PC-9 (cell line): ENCODE results near the gene SLFN12. TPM values are rescaled to one million over a fixed set of nuclear protein-coding genes. Genes with fewer than 3 reads are reported as not detected.

Experiments
- BruUV-seq: library from RNA; stranded (reverse); fragments of 400-500 nt; replicated peaks from 2 replicates; lab custom pipeline; 2021; lab: Mats Ljungman, UMichigan
- CTCF ChIA-PET: fragments of 300-600 bp; sonication (Branson Sonifier 250); formaldehyde crosslinking; loops from one replicate; lab custom pipeline; 2022; ENCODE audit warnings: antibody characterized with exemption; lab: Charles Lee
- POLR2A ChIA-PET: fragments of 300-600 bp; sonication (Branson Sonifier 250); formaldehyde crosslinking; loops from one replicate; lab custom pipeline; 2022; ENCODE audit warnings: antibody characterized with exemption; ENCODE audit not compliant: unreplicated experiment; lab: Charles Lee
- DNase-seq, 2 experiments: peaks; one replicate each; pipeline versions ENCODE4 v3.0.0 to v3.0.0-alpha.2; 2015 to 2022; ENCODE audit warnings: mixed read lengths in 1 of 2
- H2AFZ ChIP-seq: fragments of 200-600 bp; sonication (generic); 2 replicates; pipeline ENCODE4 v1.8.1; 2017; ENCODE audit warnings: antibody characterized with exemption
- H3F3A ChIP-seq: fragments of 200-600 bp; sonication (generic); 2 replicates; pipeline ENCODE4 v1.8.1; 2017; ENCODE audit warnings: antibody characterized with exemption, mild to moderate bottlenecking, low read depth; ENCODE audit not compliant: insufficient read depth
- H3K27ac ChIP-seq: fragments of 200-600 bp; sonication (generic); 2 replicates; pipeline ENCODE4 v1.6.1; 2016; ENCODE audit warnings: mixed run types
- H3K27me3 ChIP-seq: fragments of 200-600 bp; sonication (generic); 2 replicates; pipeline ENCODE4 v1.6.1; 2016; ENCODE audit warnings: low read depth, mixed run types; ENCODE audit not compliant: insufficient read depth
- H3K36me3 ChIP-seq: fragments of 200-600 bp; sonication (generic); 2 replicates; pipeline ENCODE4 v1.6.1; 2016; ENCODE audit warnings: low read depth, mixed run types
- H3K4me1 ChIP-seq: fragments of 200-600 bp; sonication (generic); replicated peaks from 2 replicates; pipeline ENCODE4 v1.6.1; 2016; ENCODE audit warnings: mixed run types; ENCODE audit not compliant: insufficient read depth
- H3K4me2 ChIP-seq: fragments of 200-600 bp; sonication (generic); 2 replicates; pipeline ENCODE4 v1.6.1; 2017; ENCODE audit warnings: mixed run types
- H3K4me3 ChIP-seq: fragments of 200-600 bp; sonication (generic); 2 replicates; pipeline ENCODE4 v1.6.1; 2016; ENCODE audit warnings: mixed run types
- H3K79me2 ChIP-seq: fragments of 200-600 bp; sonication (generic); 2 replicates; pipeline ENCODE4 v1.6.1; 2017; ENCODE audit warnings: low read depth, mixed run types
- H3K9me2 ChIP-seq: fragments of 200-600 bp; sonication (generic); 2 replicates; pipeline ENCODE4 v1.8.1; 2017; ENCODE audit warnings: mild to moderate bottlenecking; ENCODE audit not compliant: insufficient read depth
- H3K9me3 ChIP-seq: fragments of 200-600 bp; sonication (generic); 2 replicates; pipeline ENCODE4 v1.8.1; 2016; ENCODE audit warnings: low read depth; ENCODE audit not compliant: insufficient read depth
- H4K20me1 ChIP-seq: fragments of 200-600 bp; sonication (generic); 2 replicates; pipeline ENCODE4 v1.8.1; 2017; ENCODE audit not compliant: insufficient read depth
- CTCF ChIP-seq: fragments of 200-600 bp; sonication (generic); conservative IDR thresholded peaks from 2 replicates; pipeline ENCODE4 v1.6.1; 2017; ENCODE audit warnings: mixed run types, antibody characterized with exemption, mild to moderate bottlenecking, moderate library complexity
- EZH2 ChIP-seq: fragments of 200-600 bp; sonication (generic); IDR thresholded peaks from 2 replicates; pipeline ENCODE4 v1.8.0; 2017; ENCODE audit warnings: antibody characterized with exemption, low read depth
- intact Hi-C: fragments of 100-400 bp; cut with micrococcal nuclease; formaldehyde crosslinking; loops from one replicate; pipeline ENCODE4 v1.10.0; 2022; ENCODE audit not compliant: unreplicated experiment
- total RNA-seq: library from RNA; stranded (reverse); gene quantifications from 2 replicates; pipeline ENCODE4 v1.2.3, GENCODE V29; 2021

Gene SLFN12
- total RNA-seq, 1 experiment from 2014 or later = 14.3 TPM

DNA sequence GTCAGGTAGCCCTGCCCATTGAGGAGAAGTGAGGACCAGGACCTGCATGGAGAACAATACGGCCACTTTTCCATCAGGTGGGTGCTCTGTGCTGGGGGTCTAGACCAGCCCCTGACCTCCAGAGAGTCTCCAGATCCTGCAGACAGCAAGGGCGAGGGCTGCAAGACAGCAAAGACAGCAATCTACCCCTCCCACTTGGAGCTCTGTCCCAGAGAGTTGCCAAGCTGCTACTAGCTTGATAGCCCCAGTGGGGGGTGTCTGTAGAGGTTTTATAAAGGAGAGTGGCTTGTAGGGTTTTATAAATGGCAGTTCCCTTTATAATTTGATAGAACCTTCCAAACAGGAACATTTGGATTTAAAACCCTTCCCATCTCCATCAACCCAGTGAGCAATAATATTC, 42.1 kb downstream of the SLFN12 start:
- Histone ChIP-seq H3K4me3 (no peak overlapping the region), H3K79me2 (no peaks in the 10 kb centered on the region), H4K20me1 (no peaks in the 10 kb centered on the region; the same call in 1 of the 2 replicates), H2AFZ (no peak overlapping the region), H3K4me2 (no peak overlapping the region), H3K27ac (no peak overlapping the region), H3K9me2 (no peaks in the 10 kb centered on the region), H3K36me3 (no peaks in the 10 kb centered on the region), H3F3A (no peaks in the 10 kb centered on the region), H3K4me1 (no peaks in the 10 kb centered on the region), H3K9me3 (no peaks in the 10 kb centered on the region), H3K27me3 (peaks cover 3% of the 10 kb centered on the region; the same call in 1 of the 2 replicates)
- TF ChIP-seq CTCF (no peak), EZH2 (no peak)
- no peak for DNase-seq
- intact Hi-C loops = no loop called here
- ChIA-PET CTCF (no interaction called here), POLR2A (no interaction called here)
- BruUV-seq = no TSS peak

DNA sequence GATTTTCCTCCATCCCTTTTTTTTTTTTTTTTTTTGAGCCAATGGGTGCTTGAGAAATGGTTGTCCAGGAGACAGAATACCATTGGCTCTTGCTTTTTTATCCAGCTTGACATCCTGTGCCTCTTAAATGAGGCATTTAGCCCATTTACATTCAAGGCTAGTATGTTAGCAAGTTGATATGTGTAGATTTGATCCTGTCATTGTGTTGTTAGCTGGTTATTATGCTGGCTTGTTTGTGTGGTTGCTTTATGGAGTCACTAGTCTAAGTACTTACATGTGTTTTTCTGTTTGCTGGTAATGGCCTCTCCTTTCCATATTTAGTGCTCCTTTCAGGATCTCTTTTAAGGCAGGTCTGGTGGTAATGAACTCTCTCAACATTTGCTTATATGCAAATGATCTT, 44.8 kb downstream of the SLFN12 start:
- H3K9me3 ChIP-seq = no peaks in the 10 kb centered on the region
- ChIA-PET CTCF (no interaction called here), POLR2A (no interaction called here)
- no peak overlapping the region for H2AFZ ChIP-seq
- no TSS peak for BruUV-seq
- no peaks in the 10 kb centered on the region; the same call in 1 of the 2 replicates for H4K20me1 ChIP-seq
- TF ChIP-seq CTCF (no peak), EZH2 (no peak)
- intact Hi-C loops = no loop called here
- H3K4me1 ChIP-seq = no peaks in the 10 kb centered on the region
- no peak overlapping the region for H3K27ac ChIP-seq
- H3K4me2 ChIP-seq = no peak overlapping the region
- no peaks in the 10 kb centered on the region for H3K36me3 ChIP-seq
- no peak overlapping the region for H3K4me3 ChIP-seq
- H3K79me2 ChIP-seq = no peaks in the 10 kb centered on the region
- DNase-seq = no peak
- no peaks in the 10 kb centered on the region for H3K9me2 ChIP-seq
- peaks cover 3% of the 10 kb centered on the region; the same call in 1 of the 2 replicates for H3K27me3 ChIP-seq
- no peaks in the 10 kb centered on the region for H3F3A ChIP-seq

DNA sequence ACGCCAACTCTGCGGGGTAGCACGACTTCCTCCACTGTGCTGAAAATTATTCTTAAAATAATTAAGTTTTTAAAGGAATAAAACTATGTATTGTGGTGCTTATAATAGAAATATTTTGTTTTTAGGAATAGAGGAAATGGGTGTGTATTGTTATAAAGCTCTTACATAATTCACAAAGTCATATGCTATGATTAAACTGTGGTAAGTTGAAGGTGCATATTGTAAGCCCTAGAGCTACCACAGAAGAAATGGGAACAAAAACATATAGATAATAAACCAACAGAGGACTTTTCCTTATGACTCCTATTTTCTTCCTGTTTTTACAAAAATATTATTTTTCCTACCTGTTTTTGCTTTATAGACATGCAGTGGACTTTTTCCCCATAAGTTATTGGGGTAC, 54.6 kb downstream of the SLFN12 start:
- Histone ChIP-seq H3K27me3 (peaks cover 24% of the 10 kb centered on the region), H2AFZ (no peak overlapping the region), H3K79me2 (no peaks in the 10 kb centered on the region), H3K36me3 (no peaks in the 10 kb centered on the region), H4K20me1 (no peaks in the 10 kb centered on the region), H3K27ac (no peak overlapping the region), H3K4me2 (no peak overlapping the region), H3K9me3 (no peaks in the 10 kb centered on the region), H3K4me3 (no peak overlapping the region), H3K9me2 (no peaks in the 10 kb centered on the region), H3K4me1 (peaks cover 15% of the 10 kb centered on the region; the same call in 1 of the 2 replicates), H3F3A (no peaks in the 10 kb centered on the region)
- intact Hi-C loops = loop anchor here (10.0 kb wide), 2 partner anchors 83 to 87 kb away; no protein-coding TSS in a partner anchor
- POLR2A ChIA-PET = no interaction called here
- CTCF ChIA-PET = no interaction called here
- TF ChIP-seq EZH2 (no peak), CTCF (no peak)
- no TSS peak for BruUV-seq
- no peak for DNase-seq
